Activated naive CD8-positive, alpha-beta T cell treated with anti-CD3 and anti-CD28 coated beads, Interleukin-2, amount 50 U/mL, for 24 hours (primary cell): Measurements from ENCODE around the gene CENPK.
"Not testable (repeated sequence)": the region's sequence is repeated elsewhere in the genome, so short reads cannot be mapped to it uniquely, and the experiment has no call there.

Experiments
- ATAC-seq: fragments of 150-1000 bp; cut with Tn5 transposase; one replicate; pipeline ENCODE4 v1.10.0; 2021
- DNase-seq: peaks from one replicate; pipeline ENCODE4 v3.0.0; 2021
- H3K27ac Mint-ChIP-seq: one replicate; pipeline ENCODE4 v1.8.0; 2021; ENCODE audit warnings: mild to moderate bottlenecking, mixed read lengths
- H3K27me3 Mint-ChIP-seq: one replicate; pipeline ENCODE4 v1.8.0; 2021; ENCODE audit warnings: mixed read lengths
- H3K36me3 Mint-ChIP-seq: one replicate; pipeline ENCODE4 v1.8.0; 2021; ENCODE audit warnings: low read depth, mixed read lengths
- H3K4me1 Mint-ChIP-seq: one replicate; pipeline ENCODE4 v1.8.0; 2021; ENCODE audit warnings: mixed read lengths
- H3K4me3 Mint-ChIP-seq: one replicate; pipeline ENCODE4 v1.8.0; 2021; ENCODE audit warnings: mild to moderate bottlenecking, moderate library complexity, mixed read lengths
- H3K9me3 Mint-ChIP-seq: one replicate; pipeline ENCODE4 v1.8.0; 2021; ENCODE audit warnings: mixed read lengths

Gene CENPK

DNA sequence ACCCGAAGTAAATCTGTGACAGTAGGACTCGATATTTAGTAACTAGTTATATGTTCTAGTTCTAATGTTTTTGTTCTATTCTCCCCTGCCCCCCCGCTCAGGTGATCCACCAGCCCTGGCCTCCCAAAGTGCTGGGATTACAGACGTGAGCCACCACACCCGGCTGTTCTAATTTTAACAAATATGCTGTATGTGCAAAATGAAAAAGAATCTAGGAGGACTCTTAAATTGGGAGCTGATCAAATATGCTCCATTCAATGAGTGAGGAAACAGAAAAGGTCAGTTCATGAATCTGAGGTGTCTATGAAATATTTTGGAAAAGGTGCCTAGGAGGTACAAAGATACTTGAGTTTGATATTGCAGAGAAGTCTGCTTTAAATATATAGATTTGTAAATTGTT lies 16.8 kb downstream of the CENPK start:
- ATAC-seq (no peak), DNase-seq (no peak)

DNA sequence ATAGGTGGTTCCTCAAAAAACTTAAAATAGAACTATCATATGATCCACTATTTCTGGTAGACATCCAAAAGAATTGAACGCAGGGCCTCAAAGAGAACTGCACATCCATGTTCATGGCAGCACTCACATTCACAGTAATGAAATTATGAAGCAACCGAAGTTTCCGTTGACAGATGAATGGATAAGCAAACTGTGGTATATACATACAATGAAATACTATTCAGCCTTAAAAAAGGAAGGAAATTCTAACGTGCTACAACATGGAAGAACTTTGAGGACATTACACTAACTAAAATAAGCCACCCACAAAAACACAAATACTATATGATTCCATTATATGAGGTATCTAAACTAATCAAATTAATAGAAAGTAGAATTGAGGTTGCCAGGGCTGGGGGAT lies 18.5 kb downstream of the CENPK start:
- ATAC-seq (no peak), DNase-seq (no peak)
- Mint-ChIP-seq H3K4me3 (no peak overlapping the region), H3K27me3 (no peaks in the 10 kb centered on the region), H3K36me3 (peaks cover 84% of the 10 kb centered on the region), H3K27ac (no peak overlapping the region), H3K4me1 (peaks cover 2% of the 10 kb centered on the region), H3K9me3 (no peaks in the 10 kb centered on the region)

More for the DNA sequence above, 16.8 kb downstream of the CENPK start:
- peaks cover 82% of the 10 kb centered on the region for H3K36me3 Mint-ChIP-seq
- H3K4me3 Mint-ChIP-seq: no peak overlapping the region
- no peaks in the 10 kb centered on the region for H3K27me3 Mint-ChIP-seq
- H3K4me1 Mint-ChIP-seq: peaks cover 2% of the 10 kb centered on the region
- H3K9me3 Mint-ChIP-seq: no peaks in the 10 kb centered on the region
- no peak overlapping the region for H3K27ac Mint-ChIP-seq

DNA sequence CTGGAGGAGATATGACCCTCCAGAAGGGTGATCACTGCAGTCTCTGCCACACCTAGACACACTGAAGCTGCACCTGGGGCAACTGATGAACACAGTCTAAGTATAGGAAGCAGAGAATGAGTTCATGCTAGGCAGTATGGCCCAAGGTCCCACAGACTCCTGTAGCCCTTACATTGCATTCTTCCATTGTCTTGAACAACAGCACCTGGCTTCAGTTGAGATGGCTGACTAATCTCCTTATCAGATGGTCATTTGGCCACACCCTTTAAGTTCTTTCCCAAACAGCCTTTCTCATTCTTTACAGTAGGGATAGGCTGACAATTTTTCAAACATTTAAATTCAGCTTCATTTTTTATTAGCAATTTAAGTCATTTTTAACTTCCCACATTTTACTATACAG lies 23.1 kb downstream of the CENPK start:
- no peak for DNase-seq
- H3K9me3 Mint-ChIP-seq: no peaks in the 10 kb centered on the region
- H3K27ac Mint-ChIP-seq: no peak overlapping the region
- peaks cover 73% of the 10 kb centered on the region for H3K36me3 Mint-ChIP-seq
- H3K4me1 Mint-ChIP-seq: no peaks in the 10 kb centered on the region
- H3K4me3 Mint-ChIP-seq: no peak overlapping the region
- ATAC-seq: no peak
- no peaks in the 10 kb centered on the region for H3K27me3 Mint-ChIP-seq

DNA sequence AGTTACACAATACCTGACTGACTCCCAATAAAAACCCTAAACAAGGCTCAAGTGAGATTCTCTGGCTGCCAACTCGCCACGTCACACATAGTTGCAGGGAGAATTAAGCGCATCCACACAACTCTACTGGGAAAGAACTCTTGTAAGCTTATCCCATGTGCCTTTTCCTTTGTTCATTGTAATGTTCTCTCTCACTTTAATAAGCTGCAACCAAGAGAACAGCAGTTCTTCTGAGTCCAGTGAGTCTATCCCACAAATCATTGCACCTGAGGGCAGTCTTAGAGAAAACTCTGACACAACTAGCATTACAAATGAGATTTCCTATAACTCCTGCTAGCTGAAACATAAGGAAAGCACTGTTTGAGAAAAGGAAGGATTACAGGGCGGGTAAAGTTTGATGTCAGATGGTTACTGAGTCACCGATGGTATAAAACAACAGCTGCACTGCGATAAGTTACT lies 27.4 kb downstream of the CENPK start:
- no peak for DNase-seq
- no peaks in the 10 kb centered on the region for H3K27me3 Mint-ChIP-seq
- peaks cover 43% of the 10 kb centered on the region for H3K36me3 Mint-ChIP-seq
- no peaks in the 10 kb centered on the region for H3K4me1 Mint-ChIP-seq
- no peak for ATAC-seq
- no peak overlapping the region for H3K4me3 Mint-ChIP-seq
- H3K27ac Mint-ChIP-seq: no peak overlapping the region
- H3K9me3 Mint-ChIP-seq: no peaks in the 10 kb centered on the region

- Mint-ChIP-seq H3K4me1 (no peaks in the 10 kb centered on the region), H3K4me3 (no peak overlapping the region), H3K27ac (no peak overlapping the region)
Observed at GRCh38 chr5:65530904-65531303, 32.1 kb downstream of the CENPK start.

GRCh38 chr5:65525726-65526125 lies 37.2 kb downstream of the CENPK start:
- ATAC-seq (no peak), DNase-seq (no peak)
- no peaks in the 10 kb centered on the region for H3K27me3 Mint-ChIP-seq
- no peaks in the 10 kb centered on the region for H3K9me3 Mint-ChIP-seq
- H3K36me3 Mint-ChIP-seq: peaks cover 36% of the 10 kb centered on the region
- no peaks in the 10 kb centered on the region for H3K4me1 Mint-ChIP-seq
- no peak overlapping the region for H3K27ac Mint-ChIP-seq
- H3K4me3 Mint-ChIP-seq: no peak overlapping the region

More at GRCh38 chr5:65530904-65531303, 32.1 kb downstream of the CENPK start:
- no peaks in the 10 kb centered on the region for H3K27me3 Mint-ChIP-seq
- H3K36me3 Mint-ChIP-seq: peaks cover 26% of the 10 kb centered on the region
- H3K9me3 Mint-ChIP-seq: no peaks in the 10 kb centered on the region
- ATAC-seq (no peak), DNase-seq (no peak)

- H3K4me3 Mint-ChIP-seq: no peak overlapping the region
- peaks cover 2% of the 10 kb centered on the region for H3K4me1 Mint-ChIP-seq
- H3K9me3 Mint-ChIP-seq: no peaks in the 10 kb centered on the region
- peaks cover 6% of the 10 kb centered on the region for H3K36me3 Mint-ChIP-seq
- DNase-seq: no peak
- H3K27ac Mint-ChIP-seq: no peak overlapping the region
- ATAC-seq: no peak
- H3K27me3 Mint-ChIP-seq: no peaks in the 10 kb centered on the region
Observed at GRCh38 chr5:65512170-65512937, 50.6 kb downstream of the CENPK start.

DNA sequence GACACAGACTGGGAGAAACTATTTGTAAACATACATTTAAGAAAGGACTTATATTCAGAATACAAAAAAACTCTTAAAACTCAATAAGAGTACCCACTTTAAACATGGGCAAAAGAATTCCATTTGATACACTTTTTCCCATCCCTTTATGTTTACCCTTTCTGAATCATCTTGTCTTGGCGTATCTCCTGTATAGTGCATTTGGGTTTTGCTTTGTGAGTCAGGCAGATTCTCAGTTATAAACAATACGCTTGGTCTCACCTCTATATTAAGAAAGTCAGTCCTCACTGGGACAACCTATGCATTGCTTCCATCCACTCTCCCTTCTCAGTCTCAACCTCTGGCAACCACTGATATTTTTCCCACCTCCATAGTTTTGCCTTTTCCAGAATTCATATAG lies 54.0 kb downstream of the CENPK start:
- H3K27me3 Mint-ChIP-seq: no peaks in the 10 kb centered on the region
- H3K4me3 Mint-ChIP-seq: no peak overlapping the region
- peaks cover 2% of the 10 kb centered on the region for H3K4me1 Mint-ChIP-seq
- H3K36me3 Mint-ChIP-seq: no peaks in the 10 kb centered on the region
- ATAC-seq: no peak
- H3K9me3 Mint-ChIP-seq: no peaks in the 10 kb centered on the region
- DNase-seq: no peak
- H3K27ac Mint-ChIP-seq: no peak overlapping the region

- Mint-ChIP-seq H3K9me3 (no peaks in the 10 kb centered on the region), H3K27ac (no peak overlapping the region), H3K36me3 (peaks cover 2% of the 10 kb centered on the region), H3K4me3 (no peak overlapping the region), H3K4me1 (no peaks in the 10 kb centered on the region), H3K27me3 (no peaks in the 10 kb centered on the region)
- no peak for DNase-seq
- ATAC-seq: no peak
Observed at GRCh38 chr5:65506961-65507360, 56.0 kb downstream of the CENPK start.

GRCh38 chr5:65489119-65489518 lies 73.8 kb downstream of the CENPK start:
- DNase-seq (no peak), ATAC-seq (no peak)
- H3K36me3 Mint-ChIP-seq: no peaks in the 10 kb centered on the region
- no peak overlapping the region for H3K4me3 Mint-ChIP-seq
- H3K9me3 Mint-ChIP-seq: no peaks in the 10 kb centered on the region
- no peak overlapping the region for H3K27ac Mint-ChIP-seq
- H3K4me1 Mint-ChIP-seq: no peaks in the 10 kb centered on the region
- no peaks in the 10 kb centered on the region for H3K27me3 Mint-ChIP-seq

DNA sequence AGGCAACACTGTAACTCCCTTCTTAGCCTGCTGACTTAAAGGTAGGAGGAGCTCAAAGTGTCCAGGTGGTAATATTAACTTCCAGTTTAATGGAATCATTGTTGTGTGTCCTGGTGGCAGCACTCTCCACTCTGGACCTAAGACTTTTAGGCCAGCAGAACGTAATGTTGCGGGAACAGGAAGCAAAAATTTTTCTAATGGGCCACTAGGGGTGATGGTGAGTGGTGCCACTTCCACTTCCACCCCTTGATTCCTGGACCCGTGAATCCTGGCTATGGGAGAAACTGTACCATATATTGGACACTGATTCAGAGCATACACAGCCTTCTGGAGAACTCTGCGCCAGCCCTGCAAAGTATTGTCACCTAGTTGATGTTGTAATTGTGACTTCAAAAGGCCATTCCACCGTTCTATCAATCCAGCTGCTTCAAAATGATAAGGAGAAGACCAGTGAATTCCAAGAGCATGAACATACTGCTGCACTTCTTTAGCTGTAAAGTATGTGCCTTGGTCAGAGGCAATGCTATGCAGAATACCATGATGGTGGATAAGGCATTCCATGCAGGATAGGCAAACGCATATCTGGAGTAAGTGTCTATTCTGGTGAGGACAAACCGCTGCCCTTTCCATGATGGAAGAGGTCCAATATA lies 74.8 kb downstream of the CENPK start:
- not testable (repeated sequence) for H3K27me3 Mint-ChIP-seq, H3K36me3 Mint-ChIP-seq, DNase-seq, H3K4me3 Mint-ChIP-seq, H3K27ac Mint-ChIP-seq, H3K4me1 Mint-ChIP-seq, ATAC-seq, H3K9me3 Mint-ChIP-seq

DNA sequence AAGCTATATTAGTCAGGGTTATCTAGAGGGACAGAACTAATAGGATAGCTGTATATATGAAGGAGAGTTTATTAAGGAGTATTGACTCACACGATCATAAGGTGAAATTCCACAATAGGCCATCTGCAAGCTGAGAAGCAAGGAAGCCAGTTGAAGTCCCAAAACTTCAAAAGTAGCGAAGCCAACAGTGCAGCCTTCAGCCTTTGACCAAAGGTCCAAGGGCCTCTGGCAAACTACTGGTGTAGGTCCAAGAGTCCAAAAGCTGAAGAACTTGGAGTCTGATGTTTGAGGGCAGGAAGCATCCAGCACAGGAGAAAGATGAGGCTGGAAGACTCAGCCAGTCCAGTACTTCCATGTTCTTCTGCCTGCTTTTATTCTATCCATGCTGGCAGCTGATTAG lies 76.2 kb downstream of the CENPK start:
- H3K9me3 Mint-ChIP-seq, H3K36me3 Mint-ChIP-seq, ATAC-seq, H3K4me3 Mint-ChIP-seq, DNase-seq, H3K27me3 Mint-ChIP-seq, H3K27ac Mint-ChIP-seq: not testable (repeated sequence)
- peaks cover 13% of the 10 kb centered on the region for H3K4me1 Mint-ChIP-seq

GRCh38 chr5:65485405-65485804 lies 77.6 kb downstream of the CENPK start:
- ATAC-seq (no peak), DNase-seq (no peak)
- H3K27me3 Mint-ChIP-seq: no peaks in the 10 kb centered on the region
- no peaks in the 10 kb centered on the region for H3K36me3 Mint-ChIP-seq
- H3K4me1 Mint-ChIP-seq: peaks cover 15% of the 10 kb centered on the region
- no peak overlapping the region for H3K27ac Mint-ChIP-seq
- no peak overlapping the region for H3K4me3 Mint-ChIP-seq
- no peaks in the 10 kb centered on the region for H3K9me3 Mint-ChIP-seq

DNA sequence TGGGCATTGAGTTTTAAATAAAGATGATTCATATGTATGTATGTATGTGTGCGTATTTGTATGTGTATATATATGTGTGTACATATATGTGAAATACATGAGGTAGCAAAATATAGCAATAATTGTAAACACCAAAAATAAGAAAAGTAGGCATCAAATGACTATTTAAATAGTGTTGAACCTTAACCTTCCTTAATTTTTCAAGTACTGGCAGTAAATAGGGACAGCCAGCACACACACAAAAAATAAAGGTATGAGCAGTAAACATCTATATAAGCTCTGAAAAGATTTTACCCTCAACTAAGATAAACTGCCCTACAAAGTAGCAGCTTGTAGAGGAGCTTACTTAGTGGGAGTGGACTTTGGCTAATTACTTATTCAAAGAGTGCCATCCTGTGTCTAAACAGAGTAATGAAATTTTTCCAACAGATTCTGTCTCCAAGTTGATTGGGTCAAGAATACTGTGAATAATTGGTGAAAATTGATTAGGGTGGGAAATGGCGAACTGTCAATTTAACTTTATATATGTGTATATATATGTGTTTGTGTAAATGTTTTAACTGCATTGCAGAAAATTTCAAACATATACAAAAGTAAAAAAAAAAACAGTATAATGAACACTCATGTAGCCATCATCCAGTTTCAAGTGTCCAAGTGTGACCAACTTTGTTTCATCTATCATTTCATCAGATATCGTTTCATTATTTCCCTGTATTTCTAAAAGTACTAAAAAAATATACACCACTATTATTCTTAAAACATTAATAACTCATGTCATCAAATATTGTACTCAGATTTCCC lies 79.2 kb downstream of the CENPK start:
- Mint-ChIP-seq H3K4me1 (peaks cover 15% of the 10 kb centered on the region), H3K36me3 (no peaks in the 10 kb centered on the region), H3K9me3 (no peaks in the 10 kb centered on the region), H3K4me3 (no peak overlapping the region), H3K27me3 (no peaks in the 10 kb centered on the region), H3K27ac (no peak overlapping the region)
- DNase-seq: no peak
- ATAC-seq: peak; percentile 48
